Non-pigmented ciliary epithelial cell (primary cell): Measurements from ENCODE around the gene CASKIN1.

ENCODE experiments used
- DNase-seq: peaks from one replicate; pipeline ENCODE4 v3.0.0-alpha.2; 2010; ENCODE audit warnings: low read depth

CASKIN1 gene

DNA sequence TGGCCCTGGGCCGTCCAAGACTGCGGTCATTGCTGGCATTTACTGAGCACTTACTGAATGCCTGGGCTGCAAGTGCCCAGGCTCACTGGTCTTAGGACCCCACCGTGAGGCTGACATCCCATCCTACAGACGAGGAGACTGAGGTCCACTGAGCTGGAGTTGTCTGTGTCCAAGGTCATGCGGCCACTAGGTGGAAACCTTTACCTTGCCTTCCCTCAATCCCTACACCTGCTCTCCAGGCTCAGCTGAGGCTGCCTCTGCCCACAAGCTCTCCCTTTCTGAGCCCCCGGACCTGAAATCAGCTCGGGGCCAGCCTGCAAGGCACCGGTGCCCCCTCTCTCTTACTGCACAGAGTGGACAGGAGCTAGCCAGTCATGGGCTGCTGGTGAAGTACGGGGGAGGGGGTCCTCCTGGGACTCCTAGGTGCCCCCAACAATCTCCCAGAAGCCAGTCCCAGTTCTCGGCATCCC is 1.5 kb downstream of the CASKIN1 start:
- DNase-seq: no peak

DNA sequence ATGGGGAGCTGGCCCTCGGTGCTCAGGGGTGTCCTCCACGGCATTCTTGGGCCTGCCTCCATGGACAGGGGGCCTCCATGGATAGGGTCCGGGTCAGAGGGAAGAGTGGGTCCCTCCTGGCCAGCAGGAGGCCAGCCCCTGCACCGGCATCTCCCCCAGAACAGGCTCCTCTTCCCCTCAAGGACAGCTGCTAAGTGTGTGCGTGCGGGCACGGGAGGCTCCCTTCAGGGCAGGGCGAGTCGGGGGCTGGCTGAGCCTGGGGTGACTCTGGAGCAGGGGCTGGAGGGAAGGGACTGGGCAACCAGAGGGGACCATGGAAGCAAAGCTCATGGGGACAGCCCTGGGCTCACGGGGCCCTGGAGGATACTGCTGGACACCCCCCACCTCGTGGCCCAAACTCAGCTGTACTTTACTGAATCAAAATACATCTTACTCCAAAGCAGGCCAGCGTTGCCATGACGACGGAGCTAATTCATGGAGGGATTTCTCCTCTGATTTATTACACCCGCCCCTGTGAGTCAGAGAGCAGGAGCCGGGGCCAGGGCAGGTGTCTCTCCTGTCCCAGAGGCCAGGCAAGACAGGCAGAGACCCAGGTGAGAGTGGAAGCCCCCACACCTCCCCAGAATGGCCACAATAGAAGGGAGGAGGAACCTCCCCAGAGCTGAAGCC is 2.1 kb downstream of the CASKIN1 start:
- no peak for DNase-seq

DNA sequence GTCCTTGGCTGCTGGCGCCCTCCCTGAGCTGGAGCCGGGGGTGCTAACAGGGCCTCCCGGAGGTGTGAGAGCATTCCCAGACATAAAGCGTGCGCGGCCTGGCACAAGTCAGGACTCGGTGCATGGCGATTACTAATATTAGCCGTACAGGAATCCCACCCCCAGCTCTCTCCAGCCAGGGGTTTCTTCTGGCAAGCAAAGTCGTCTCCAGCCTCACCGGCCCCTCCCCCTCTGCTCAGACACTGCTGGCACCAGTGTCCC is 5.0 kb downstream of the CASKIN1 start:
- DNase-seq: no peak

DNA sequence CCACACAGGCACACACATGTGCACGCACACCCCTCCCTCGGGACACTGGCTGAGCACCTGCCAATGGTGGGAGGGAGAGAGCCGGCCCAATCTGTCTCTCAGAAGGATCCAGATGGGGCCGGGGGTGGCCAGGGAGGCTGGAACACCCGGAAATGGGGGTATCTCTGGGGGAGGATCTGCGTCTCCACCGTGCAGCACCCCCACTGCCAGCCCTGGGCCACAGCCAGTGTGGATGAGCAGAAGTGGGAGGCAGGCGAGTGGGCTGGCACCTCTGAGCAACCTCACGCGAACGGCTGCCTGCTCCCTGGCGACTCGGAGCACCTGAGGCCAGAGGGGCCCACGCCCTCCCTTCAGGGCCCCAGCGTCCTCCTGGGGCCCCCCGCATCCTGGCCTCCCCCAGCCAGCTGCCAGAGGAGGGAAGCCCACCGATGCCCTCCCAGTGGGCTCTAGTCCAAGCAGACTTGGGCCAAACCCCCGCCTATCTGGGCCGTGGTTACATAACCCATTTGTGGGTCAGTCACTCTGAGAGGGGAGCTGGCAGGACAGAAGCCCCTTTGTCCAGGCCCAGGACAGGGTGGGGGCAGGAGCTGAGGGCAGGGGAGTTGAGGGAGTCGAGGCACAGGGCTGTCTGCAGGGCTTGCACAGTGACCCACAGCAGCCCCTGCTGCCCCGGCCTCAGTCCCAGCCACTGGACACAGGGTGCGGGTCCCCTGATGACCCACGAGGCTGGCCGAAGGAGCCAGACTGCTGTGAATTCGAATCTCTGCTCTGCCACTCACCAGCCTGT is 5.6 kb downstream of the CASKIN1 start:
- DNase-seq: no peak

DNA sequence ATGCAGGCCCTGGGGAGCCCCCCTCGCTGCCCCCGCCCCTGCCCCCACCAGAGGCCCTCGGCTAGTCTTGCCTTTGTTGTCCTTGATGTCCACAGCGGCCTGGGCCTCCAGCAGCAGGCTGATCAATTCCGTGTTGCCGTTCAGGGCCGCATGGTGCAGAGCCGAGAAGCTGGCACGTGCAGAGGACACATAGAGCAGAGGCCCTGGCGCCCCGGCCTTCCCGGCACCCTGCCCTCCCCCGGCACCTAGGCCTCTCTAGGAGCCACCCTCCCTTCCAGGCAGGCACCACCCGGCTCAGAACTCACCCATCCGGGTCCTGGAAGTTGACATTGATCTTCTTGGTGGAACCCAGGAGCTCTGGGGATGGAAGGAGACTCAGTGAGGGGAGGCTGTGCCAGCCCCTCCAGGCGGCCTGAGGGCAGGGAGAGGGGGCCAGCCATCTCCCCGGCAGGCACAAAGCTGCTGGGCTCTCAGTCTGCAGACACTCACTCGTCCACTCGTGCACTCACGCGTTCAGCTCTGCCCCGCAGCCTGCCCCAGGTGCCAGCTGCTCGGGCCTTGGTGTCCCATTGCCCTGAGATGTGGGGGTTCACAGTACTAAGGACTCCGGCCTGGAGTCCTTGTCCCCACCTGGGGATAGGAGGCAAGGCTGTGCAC is 6.3 kb downstream of the CASKIN1 start:
- DNase-seq: no peak

DNA sequence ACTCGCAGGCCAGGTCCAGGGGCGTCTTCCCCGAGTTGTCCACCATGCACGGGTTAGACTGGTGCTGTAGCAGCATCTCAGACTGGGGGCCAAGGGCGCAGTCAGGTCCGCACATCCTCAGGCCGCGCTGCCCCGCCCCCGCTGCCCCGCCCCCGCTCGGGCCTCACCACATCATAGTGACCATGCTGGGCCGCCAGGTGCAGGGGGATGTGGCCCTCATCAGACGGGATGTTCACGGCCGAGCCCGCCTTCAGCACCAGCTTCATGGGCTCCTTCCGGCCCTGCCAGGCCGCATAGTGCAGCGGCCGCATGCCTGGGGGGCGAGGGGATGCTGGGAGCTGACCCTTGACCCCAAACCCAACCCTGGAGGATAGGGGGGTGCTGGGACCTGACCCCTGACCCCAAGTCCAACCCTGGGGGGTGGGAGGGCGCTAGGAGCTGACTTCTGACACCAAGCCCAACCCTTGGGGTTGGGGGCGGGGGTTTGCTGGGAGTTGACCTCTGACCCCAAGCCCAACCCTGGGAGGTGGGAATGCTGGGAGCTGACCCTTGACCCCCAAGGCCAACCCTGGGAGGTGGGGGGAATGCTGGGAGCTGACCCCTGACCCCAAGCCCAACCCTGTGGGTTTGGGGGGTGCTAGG is 7.0 kb downstream of the CASKIN1 start:
- no peak for DNase-seq

DNA sequence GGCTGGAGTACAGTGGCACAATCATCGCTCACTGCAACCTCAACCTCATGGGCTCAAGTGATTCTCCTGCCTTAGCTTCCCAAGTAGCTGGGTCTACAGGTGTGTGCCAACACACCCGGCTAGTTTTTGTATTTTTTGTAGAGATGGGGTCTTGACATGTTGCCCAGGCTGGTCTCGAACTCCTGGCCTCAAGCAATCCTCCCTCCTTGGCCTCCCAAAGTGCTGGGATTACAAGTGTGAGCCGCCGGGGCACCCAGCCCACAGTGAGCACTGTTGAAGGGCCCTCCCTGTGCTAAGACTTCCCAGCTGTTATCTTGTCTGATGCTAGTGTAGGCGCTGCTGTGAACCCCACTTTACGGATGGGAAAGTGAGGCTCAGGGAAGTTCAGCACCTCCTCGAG is 8.0 kb downstream of the CASKIN1 start:
- no peak for DNase-seq

DNA sequence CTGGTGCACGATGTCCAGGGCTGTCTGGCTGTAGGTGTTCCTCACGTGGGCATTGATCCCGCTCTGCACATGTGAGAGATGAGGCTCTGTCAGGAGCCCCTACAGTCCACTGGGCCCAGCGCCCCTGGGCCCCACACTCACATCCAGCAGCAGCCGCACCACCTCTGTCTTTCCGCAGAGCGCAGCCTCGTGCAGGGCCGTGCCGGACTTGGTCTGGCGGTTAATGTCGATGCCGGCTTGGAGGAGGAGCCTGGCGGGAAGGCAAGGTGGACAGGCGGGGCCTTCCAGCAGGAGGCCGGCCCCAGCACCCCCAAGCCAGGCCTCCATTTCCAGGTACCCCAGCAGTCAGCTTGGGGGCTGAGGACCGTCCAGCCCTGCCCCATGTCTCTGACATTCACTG is 9.2 kb downstream of the CASKIN1 start:
- no peak for DNase-seq

DNA sequence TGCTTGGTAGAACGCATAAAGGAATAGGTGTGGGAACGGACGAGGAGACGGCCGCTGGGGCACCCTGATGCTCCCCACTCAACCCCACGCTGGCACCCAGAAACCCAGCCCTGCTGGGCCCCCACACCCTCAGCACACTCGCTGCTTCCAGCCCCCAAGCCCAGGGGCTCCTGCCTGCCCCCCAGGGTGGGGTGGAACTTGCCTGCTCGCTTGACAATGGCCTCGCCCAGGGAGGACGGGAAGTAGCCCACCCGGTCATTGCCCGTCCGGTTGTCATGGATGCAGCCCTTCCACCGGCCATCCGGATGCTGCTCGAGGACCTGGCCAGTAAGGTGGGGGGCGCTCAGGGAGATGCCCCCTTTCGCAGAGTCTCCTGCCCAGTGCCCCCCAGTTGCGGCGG is 9.9 kb downstream of the CASKIN1 start:
- DNase-seq: no peak

DNA sequence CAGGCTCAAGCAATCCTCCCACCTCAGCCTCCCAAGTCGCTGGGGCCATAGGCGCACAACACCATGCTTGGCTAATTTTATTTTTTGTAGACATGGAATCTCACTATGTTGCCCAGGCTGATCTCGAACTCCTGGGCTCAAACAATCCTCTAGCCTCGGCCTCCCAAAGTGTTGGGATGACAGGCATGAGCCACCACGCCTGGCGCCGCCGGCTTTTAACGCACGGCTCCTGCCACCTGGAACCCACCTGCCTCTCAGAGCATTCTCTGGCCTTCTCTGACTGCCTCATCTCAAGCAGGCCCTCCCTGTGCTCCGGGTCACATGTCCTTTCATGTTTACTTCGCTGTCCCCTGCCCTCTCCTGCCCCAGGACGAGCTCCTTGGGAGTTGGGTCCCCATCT is 10.3 kb downstream of the CASKIN1 start:
- DNase-seq: no peak

DNA sequence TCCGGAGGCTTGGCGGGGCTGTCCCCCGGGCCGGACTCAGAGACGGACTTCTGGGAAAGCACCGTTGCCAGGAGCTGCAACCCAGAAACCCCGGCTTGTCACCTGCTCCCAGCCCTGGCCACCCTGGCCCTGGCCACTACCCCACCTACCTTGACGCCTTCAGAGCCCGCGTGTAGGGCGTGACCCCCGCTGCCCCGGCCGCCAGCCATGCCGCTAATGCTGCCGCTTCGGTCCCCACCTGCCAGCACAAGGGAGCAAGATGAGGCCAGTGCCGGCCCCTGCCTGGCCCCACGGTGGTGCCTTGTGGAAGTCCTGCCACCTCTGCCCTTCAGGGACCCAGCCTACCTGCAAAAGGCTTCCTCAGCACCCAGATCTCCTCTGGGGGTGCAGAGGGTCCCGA is 11.4 kb downstream of the CASKIN1 start:
- no peak for DNase-seq

DNA sequence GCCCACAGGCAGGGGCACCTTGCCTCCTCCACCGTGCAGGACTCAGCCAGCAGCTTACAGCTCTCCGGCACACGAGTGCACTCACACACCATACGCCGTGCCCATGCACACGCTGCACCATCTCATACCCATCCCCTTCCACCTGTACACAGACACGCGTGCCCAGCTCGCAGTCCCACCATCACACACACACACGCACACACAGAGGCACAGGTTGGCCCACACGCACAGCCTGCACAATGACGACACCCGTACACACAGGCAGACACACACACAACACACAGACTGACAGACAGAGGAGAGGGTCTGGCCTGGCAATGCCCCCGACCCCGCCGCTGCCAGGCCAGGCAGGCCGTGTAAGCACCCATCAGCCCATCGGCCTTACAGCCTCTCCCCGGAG is 12.1 kb downstream of the CASKIN1 start:
- DNase-seq: no peak

DNA sequence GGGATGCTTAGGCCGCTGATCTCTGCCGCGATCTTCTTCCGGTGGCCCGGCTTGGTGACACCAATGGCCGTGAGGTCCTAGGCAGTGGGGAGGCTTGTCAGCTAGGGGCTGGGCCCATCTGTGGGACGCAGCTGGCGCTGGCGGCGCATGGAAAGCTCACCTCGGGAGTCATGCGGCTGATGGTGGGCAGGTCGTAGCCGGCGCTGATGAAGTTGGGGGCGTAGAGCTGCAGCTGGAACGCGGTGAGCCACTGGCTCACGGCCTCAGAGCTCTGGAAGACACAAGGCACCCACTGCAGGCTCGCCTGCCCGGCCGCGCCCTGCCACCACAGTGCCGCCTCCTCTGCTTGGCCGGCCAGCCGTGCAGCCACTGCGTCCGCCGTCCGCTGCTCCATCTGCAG is 12.7 kb downstream of the CASKIN1 start:
- DNase-seq: no peak

DNA sequence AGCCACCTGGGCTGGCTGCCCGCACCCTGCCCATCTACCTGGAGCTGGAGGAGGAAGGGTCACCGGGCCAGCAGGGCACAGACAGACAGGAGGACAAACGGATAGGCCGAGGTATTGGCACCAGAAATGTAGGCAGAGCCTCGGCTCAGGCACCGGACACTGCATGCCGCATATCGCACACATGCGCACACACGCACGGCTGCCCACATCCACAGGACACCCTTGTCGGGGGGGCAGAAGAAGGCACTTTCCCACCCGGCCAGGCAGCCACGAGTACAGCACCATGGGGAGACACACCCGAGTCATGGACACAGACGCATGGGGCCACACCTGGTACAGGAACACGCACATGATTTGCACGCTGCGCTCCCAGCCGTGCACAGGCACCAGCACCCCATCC is 14.5 kb downstream of the CASKIN1 start:
- no peak for DNase-seq

DNA sequence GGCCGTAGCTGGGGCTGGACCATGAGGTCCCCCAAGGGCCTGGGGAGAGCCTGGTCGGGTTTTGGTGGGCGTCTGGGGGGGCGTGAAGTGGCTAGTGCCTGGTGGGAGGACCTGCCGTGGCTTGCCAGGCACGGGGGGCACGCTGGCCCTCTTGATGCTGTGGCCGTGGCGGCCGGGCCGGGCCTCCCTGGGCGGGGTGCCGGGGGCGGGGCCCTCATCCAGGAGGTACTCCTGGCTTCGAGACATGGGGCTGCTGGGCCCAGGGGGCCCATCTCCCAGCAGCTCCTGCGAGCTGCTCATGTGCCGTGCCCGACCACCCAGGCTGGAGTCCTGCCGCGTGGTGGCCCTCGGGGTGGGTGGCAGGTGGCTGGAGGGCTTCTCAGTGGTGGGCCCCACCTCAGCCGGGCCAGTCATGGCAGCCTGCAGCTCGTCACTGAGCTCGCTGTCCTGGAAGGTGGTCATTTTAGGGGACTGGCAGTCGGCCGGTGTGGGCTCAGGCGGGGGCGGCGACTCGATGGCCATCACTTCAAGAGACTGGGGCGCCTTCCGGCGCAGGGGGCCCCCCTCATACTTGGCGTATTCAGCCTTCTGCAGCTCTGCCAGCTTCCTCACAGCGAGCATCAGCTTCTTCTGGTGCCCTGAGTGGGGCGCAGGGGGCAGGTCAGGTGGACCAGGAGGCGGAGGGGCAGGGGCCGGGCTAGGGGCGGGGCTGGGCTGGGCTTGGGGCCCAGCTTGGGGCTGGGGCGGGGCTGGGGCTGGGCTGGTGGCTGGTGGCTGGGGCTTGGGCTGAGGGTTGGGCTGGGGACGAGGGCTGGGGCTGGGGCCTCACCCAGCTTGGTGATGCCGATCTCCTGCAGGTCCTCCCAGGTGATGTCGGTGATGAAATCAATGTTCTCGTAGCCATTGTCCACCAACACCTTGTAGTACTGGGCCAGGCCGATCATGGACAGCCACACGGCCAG is 15.2 kb downstream of the CASKIN1 start:
- no peak for DNase-seq

DNA sequence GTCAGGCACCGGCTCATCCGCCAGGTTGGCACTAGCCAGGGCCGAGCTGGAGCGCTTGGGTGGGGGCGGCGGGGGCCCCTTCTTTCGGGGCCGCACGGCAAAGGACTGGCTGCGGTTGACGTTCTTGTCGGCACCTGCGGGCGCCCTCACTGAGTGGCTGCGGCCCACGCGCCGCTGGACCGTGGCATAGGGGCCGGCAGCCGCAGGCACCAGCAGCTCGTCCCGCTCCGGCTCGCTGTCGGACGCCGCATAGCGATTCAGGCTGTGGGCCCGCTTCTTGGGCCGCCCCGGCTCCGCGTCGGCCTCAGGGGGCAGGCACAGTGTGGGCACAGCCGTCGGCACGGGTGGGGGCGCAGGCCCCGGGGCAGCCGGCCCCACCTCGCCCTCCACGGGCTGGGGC is 15.9 kb downstream of the CASKIN1 start:
- no peak for DNase-seq

DNA sequence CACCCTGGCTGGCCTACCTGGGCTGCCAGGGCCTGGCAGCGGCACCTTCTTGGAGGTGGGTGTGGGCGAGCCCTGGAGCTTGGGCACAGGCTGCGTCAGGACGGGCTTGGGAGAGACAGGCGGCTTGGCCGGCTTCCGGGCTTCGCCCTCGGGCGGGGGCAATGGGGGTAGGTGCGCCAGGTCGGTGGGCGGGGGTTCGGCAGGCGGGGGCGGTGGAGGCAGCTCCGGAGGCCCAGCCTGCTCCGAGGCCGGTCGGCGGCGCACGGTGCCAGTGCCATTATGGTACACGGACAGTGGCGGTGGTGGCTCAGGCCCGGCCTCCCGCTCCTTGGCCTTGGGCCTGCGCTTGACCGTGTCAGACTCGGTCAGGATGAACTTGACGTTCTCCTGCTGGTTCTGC is 16.8 kb downstream of the CASKIN1 start:
- no peak for DNase-seq

DNA sequence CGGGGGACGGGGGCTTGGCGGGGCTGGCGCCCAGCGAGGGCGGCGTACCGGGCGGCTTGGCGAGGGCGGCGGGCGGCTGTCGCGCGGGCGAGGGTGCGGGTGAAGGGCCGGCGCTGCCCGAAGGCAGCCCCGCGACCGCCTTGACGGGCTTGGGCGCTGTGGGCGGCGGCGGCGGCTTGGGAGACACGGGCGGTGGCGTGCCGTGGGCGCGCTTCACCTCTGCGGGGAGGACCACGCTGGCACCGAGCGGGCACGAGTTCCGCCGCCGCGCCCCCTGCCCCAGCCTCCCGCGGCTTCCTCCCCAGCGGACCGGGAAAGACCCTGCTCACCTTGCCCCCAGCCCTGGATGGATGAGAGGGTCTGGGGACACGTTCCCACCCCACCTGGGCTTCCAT is 17.3 kb downstream of the CASKIN1 start:
- no peak for DNase-seq

DNA sequence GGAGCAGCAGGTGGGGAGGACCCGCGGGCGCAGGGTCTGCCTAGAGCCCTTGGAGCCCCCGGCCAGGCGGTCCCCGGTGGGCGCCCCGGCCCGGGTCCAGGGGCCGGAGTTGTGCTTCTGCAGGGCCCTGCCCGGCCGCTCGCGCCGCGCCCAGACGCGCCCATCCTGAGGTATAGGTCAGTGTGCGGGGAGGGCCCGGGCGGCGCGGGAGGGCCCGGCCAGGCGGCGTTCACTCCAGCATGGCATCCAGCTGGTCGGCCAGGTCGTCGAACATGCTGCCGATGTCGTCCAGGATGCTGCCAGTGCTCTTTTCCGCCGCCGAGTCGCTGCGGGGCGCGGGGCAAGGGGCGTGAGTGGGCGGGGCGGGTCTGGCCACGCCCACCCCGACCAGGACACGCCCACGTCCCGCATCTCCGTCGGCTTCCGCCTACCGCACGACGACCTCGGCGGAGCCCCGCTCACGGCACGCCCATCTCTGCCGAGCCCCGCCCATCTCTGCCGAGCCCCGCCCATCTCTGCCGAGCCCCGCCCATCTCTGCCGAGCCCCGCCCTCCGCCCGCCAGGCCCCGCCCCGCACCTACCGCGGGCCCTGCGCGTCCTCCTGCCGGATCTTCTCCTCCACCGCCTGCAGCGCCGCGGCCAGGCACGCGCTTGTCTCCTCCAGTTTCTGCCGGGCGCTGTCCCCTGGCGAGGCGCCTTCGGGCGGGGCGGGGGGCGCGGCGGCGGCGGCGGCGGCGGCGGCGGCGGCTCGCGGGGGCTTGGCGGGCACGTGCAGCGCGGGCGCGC is 17.9 kb downstream of the CASKIN1 start:
- DNase-seq: no peak

DNA sequence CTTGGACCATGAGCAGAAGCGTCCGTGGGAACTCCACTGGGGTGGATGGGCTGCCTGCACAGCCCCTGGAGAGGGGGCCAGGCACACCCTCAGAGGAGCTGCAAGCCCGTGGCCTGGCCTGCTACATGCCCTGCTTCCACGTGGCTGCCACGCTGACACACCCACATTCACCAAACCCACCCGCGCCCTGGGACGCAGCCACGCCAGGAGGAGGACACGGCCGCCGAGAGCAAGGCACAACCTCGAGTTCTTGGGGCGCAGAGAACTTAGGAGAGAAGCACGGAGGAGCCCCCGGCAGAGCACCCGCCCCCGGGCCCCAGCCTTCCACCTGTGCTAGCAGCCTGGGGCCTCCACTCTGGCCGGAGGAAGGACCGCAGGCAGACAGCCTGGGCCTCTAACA is 18.8 kb downstream of the CASKIN1 start:
- no peak for DNase-seq

DNA sequence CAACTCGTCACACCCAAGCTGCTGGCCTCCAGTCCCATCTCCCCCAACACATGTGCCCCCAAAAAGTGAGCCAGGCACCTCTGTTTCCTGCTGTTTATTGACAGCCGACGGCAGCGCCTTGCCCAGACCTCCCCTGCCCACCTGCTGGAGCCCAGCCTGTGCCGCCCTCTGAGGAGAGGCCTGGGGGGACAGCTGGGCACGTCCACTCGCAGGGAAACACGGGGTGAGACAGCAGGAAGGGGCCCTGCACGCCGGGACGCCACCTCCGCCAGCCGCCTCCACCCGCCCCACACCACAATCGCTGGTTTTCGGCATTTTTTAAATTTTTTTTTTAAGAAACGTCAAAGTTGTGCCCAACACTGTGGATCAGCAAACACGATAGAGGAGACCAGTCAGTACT is 19.3 kb downstream of the CASKIN1 start:
- no peak for DNase-seq
